GM19372 (cell line): ENCODE results near the gene KLHL6.
"Not testable (repeated sequence)": the region's sequence is repeated elsewhere in the genome, so short reads cannot be mapped to it uniquely, and the experiment has no call there.

Experiments
- ATAC-seq: cut with Tn5 transposase; IDR thresholded peaks from one replicate; pipeline ENCODE4 v1.9.1; 2021; ENCODE audit warnings: mild to moderate bottlenecking, low read depth, moderate library complexity; ENCODE audit not compliant: unreplicated experiment

The KLHL6 gene

DNA sequence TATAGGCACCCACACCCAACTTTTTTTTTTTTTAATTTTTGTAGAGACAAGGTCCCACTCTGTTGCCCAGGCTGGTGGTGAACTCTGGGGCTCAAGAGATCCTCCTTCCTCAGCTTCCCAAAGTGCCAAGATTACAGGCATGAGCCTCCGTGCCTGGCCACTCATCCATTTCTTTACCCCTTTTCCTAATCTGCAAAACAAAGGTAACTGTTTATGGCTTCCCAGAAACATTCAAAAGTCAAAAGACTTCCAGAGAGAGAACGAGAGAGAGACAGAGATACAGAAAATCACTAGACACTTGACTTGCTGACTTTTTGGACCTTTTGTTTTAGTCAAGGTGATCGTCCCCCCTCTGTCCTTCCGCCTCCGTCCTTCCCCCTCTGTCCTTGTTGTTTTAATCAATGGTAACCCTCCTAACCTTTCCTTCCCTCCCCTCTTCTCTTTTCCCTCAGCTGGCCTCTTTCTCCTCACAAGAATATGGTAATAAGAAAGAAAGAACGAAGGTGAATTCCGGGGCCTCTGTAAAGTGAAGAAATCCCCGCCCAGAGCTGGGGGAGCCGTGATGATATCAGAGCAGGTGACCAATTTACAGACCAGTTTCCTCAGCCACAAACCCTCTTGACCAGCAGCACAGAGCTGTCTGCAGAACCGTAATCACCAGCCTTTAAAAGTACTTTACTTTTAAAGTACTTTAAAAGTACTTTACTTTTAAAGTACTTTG lies 21.9 kb downstream of the KLHL6 start:
- ATAC-seq: no peak

- no peak for ATAC-seq
Observed at GRCh38 chr3:183532620-183533411, 22.7 kb downstream of the KLHL6 start.

DNA sequence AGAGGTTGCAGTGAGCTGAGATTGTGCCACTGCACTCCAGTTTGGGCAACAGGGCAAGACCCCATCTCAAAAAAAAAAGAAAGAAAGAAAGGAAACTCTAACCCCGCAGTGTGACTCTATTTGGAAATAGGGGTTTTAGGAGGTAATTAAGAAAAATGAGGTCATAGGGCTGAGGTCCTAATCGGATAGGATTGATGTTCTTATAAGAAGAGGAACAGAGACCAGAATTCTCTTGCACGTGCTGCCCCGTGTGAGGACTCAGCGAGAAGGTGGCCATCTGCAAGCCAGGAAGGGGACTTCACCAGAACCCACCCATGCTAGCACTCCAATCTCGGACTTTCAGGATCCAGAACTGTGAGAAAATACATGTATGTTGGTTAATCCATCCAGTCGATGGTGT lies 25.8 kb downstream of the KLHL6 start:
- ATAC-seq: no peak

- no peak for ATAC-seq
Observed at GRCh38 chr3:183529185-183529584, 26.3 kb downstream of the KLHL6 start.

DNA sequence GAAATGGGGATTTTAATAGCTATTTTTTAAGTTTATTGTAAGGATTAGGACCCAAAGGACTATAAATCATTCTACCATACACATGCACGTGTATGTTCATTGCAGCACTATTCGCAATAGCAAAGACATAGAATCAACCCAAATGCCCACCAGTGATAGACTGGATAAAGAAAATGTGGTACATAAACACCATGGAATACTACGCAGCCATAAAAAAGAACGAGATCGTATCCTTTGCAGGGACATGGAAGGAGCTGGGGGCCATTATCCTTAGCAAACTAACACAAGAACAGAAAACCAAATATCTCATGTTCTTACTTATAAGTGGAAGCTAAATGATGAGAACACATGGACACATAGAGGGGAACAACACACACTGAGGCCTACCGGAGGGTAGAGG lies 26.7 kb downstream of the KLHL6 start:
- ATAC-seq: not testable (repeated sequence)

DNA sequence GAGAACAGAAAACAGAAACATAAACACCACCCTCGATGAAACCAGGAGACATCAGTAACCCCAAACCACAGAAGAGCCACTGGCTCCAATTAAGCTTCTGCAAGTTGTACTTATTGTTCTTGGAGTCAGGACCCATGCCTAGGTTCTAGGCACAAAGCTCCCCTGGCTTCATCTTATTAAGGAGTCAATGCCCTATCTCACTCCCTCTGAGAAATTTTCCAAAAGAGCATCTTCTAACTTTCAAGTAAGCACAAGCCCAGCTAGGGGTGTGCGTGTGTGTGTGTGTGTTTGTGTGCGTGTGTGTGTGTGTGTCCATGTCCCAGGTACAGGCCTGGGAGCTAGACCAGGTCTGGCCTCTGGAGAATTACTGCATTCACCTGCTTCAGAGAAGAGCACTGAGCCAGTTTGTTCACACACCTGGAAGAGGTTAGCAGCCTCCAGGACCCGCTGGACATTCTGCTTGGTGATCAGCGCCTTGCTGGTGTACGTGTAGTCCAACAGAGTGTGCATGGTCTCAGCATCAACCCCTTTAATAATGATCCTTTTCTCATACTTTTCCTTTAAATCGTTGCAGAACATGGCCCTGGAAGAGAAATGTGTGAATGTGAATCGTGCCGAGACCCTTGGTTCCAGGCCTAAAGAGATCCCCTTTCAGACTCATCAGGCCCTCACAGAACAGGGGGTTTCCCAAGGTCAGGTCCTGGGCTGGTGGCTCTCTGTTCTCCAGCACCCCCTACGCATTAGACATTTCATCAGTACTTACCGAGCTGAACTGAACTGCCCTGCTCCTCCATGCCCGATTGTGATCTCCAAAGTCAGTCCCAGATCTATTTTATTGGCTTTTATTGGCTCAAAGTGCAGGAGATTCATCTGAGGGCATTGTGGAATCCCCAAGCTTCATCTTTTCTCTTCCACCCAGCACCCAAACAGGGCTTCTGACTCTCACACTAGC lies 27.8 kb downstream of the KLHL6 start:
- peak; percentile 80 for ATAC-seq

- no peak for ATAC-seq
Observed at GRCh38 chr3:183526838-183527427, 28.6 kb downstream of the KLHL6 start.

DNA sequence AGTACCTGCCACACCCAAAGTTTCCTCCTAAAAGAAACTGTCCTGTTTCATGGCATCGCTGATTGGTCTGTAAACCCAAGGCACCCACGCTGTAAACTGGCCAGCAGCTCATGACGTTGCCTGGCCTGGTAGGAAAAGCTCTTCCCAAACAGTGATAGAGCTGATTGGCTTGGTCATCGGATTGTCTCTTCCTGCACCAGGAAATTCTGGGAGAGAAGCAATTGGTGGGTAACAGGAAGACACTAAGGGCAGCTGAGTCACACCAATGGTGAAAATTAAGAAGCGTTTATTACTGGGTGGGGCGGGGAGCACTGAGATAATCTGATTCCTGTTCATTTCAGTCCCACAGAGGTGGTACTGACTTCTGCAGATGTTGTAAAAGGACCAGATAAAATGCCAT lies 31.0 kb downstream of the KLHL6 start:
- ATAC-seq: no peak

DNA sequence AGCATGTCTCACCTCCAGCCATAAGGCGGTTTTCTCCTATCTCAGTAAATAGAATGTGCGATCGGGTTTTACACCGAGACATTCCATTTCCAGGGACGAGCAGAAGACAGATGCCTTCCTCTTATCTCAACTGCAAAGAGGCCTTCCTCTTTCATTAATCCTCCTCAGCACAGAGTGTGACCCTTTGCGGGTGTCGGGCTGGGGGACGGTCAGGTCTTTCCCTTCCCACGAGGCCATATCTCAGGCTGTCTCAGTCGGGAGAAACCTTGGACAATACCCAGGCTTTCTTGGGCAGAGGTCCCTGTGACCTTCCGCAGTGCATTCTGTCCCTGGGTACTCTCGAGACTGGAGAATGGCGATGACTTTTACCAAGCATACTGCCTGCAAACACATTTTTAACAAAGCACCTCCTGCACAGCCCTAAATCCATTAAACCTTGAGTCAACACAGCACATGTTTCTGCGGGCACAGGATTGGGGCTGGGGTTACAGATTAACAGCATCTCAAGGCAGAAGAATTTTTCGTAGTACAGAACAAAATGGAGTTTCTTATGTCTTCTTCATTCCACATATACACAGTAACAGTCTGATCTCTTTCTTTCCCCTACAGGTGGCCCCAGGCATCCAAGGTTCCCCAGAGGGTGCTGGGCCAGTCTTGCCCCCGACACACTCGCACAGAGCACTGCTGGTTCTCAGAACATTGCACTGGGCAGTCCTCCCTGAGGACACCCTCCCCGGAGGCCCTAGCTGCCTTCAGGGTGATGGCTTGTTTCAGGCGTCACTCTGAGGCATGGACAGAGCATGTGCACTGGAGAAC lies 34.6 kb downstream of the KLHL6 start:
- not testable (repeated sequence) for ATAC-seq

DNA sequence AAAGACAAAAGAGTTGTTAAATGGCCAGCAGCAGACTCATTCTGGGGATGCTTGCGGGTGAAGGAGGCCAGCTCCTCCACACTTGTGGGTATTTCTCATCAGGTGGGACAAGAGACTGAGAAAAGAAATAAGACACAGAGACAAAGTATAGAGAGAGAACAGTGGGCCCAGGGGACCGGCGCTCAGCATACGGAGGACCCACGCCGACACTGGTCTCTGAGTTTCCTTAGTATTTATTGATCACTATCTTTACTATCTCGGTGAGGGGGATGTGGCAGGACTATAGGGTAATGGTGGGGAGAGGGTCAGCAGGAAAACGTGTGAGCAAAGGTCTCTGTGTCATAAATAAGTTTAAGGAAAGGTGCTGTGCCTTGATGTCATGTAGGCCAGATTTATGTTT lies 35.2 kb downstream of the KLHL6 start:
- not testable (repeated sequence) for ATAC-seq

- no peak for ATAC-seq
Observed at GRCh38 chr3:183519891-183520290, 35.6 kb downstream of the KLHL6 start.

GRCh38 chr3:183518491-183519251 lies 36.8 kb downstream of the KLHL6 start:
- no peak for ATAC-seq

- ATAC-seq: no peak
Observed at GRCh38 chr3:183517607-183518006, 37.9 kb downstream of the KLHL6 start.

DNA sequence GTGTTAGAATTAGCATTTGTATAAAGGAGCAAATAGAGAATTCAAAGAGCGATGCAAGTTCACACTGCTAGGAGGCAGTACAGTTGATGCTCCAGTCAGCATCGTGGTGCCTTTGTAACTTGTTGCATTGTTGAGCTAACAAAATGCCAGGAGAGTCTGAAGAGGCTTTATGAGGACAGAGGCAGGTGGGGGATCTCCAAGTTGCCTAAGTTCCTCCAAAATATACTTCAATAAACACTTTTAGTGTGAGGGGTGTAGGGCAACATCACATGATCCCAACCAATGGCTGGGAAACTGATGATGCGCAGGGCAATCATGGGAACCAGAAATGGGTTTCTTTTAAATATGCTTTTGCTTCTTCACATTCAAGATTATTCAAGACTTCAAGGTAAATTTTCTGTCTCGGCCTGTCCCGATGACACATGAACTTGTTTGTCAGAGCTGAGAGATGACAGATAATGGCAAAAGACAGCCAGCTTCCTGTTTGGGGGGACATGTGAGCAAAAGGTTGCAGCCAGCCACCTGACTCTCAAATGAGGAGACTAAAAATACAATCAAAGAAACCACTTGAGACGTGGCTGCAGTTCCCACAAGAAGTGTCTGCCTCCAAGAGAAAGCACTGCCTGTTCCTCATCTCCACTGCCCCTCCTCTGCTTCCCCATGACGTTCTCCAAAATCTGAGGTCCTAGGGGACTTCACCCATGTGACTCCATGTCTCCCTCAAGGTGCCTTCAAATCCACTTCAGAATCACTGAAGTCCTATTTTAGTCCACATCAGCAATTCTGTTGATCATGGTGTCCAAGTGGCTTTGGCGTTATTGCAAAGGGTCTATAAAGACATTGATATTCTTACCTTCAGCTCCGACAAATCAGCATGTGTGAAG lies 39.3 kb downstream of the KLHL6 start:
- peak; percentile 60 for ATAC-seq

DNA sequence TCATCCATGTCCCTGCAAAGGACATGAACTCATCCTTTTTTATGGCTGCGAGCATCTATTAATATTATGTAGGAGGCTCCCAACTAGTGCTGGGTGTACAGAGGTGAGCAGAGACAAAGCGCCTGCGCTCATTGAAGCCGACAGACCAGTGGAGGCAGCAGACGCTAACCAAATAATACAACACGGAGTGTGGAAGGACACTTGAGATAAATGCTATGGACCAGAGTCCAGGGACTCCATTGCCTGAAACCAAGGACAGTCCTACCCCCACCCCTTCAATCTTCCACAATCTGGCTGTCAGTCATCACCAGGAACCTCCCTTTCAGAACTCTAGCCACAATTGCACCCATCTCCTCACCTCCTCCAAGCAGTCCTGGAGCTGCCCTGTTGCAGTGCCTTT lies 41.5 kb downstream of the KLHL6 start:
- ATAC-seq: no peak

- no peak for ATAC-seq
Observed at GRCh38 chr3:183513046-183513706, 42.3 kb downstream of the KLHL6 start.
